ENCODE data around the gene CDC42EP5.

CDC42EP5 gene

GRCh38 chr19:54455786-54456422 lies 17.2 kb downstream of the CDC42EP5 start:
- TF ChIP-seq POLR2AphosphoS5 (IDR thresholded peaks at IDR 0.05; ENCODE audit: low read depth, low read length) = no peak

- no peak for TF ChIP-seq SIN3A (IDR thresholded peaks at IDR 0.05; ENCODE audit: borderline replicate concordance, insufficient read depth, low read length)
- no peak for TF ChIP-seq FOXP2 (optimal IDR thresholded peaks at IDR 0.05; ENCODE audit: borderline replicate concordance, extremely low read depth, extremely low read length, insufficient read depth)
- no peak for TF ChIP-seq TAF1 (IDR thresholded peaks at IDR 0.05; ENCODE audit: borderline replicate concordance, insufficient read depth, low read length)
- no peak for TF ChIP-seq POLR2AphosphoS5 (IDR thresholded peaks at IDR 0.05; ENCODE audit: low read depth, low read length)
- no peak for TF ChIP-seq REST (IDR thresholded peaks at IDR 0.05; ENCODE audit: insufficient read depth in 1 of 2, low read depth in 2 of 2, low read length in 2 of 2)
Observed at GRCh38 chr19:54454781-54455675, 18.1 kb downstream of the CDC42EP5 start.

- TF ChIP-seq REST (IDR thresholded peaks at IDR 0.05; ENCODE audit: insufficient read depth in 1 of 2, low read depth in 2 of 2, low read length in 2 of 2) (no peak), TAF1 (IDR thresholded peaks at IDR 0.05; ENCODE audit: borderline replicate concordance, insufficient read depth, low read length) (no peak), FOXP2 (optimal IDR thresholded peaks at IDR 0.05; ENCODE audit: borderline replicate concordance, extremely low read depth, extremely low read length, insufficient read depth) (no peak), SIN3A (IDR thresholded peaks at IDR 0.05; ENCODE audit: borderline replicate concordance, insufficient read depth, low read length) (no peak), POLR2AphosphoS5 (IDR thresholded peaks at IDR 0.05; ENCODE audit: low read depth, low read length) (no peak)
Observed at GRCh38 chr19:54453921-54454780, 18.9 kb downstream of the CDC42EP5 start.

GRCh38 chr19:54452626-54453025 lies 20.5 kb downstream of the CDC42EP5 start:
- TF ChIP-seq REST (IDR thresholded peaks at IDR 0.05; ENCODE audit: insufficient read depth in 1 of 2, low read depth in 2 of 2, low read length in 2 of 2) = no peak
- no peak for TF ChIP-seq FOXP2 (optimal IDR thresholded peaks at IDR 0.05; ENCODE audit: borderline replicate concordance, extremely low read depth, extremely low read length, insufficient read depth)
- TF ChIP-seq SIN3A (IDR thresholded peaks at IDR 0.05; ENCODE audit: borderline replicate concordance, insufficient read depth, low read length) = no peak
- TF ChIP-seq POLR2AphosphoS5 (IDR thresholded peaks at IDR 0.05; ENCODE audit: low read depth, low read length) = no peak
- TF ChIP-seq TAF1 (IDR thresholded peaks at IDR 0.05; ENCODE audit: borderline replicate concordance, insufficient read depth, low read length) = no peak

DNA sequence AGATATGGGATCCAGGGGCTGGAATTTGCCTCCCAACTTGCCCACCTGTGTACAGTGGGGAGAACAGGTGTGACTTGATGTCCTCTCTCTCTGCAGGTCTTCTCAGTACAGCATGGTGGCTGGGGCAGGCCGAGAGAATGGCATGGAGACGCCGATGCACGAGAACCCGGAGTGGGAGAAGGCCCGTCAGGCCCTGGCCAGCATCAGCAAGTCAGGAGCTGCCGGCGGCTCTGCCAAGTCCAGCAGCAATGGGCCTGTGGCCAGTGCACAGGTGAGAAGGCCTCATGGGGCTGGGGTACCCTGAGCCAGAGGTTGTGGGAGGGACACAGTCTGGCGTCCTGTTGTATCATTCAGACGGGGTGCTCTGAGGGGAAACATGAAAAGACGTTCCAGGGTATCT lies 21.1 kb downstream of the CDC42EP5 start:
- TF ChIP-seq TAF1 (IDR thresholded peaks at IDR 0.05; ENCODE audit: borderline replicate concordance, insufficient read depth, low read length) (no peak), POLR2AphosphoS5 (IDR thresholded peaks at IDR 0.05; ENCODE audit: low read depth, low read length) (no peak), REST (IDR thresholded peaks at IDR 0.05; ENCODE audit: insufficient read depth in 1 of 2, low read depth in 2 of 2, low read length in 2 of 2) (no peak), FOXP2 (optimal IDR thresholded peaks at IDR 0.05; ENCODE audit: borderline replicate concordance, extremely low read depth, extremely low read length, insufficient read depth) (no peak), SIN3A (IDR thresholded peaks at IDR 0.05; ENCODE audit: borderline replicate concordance, insufficient read depth, low read length) (no peak)
